ENCODE data around the gene REXO2. TPM values are rescaled to one million over a fixed set of nuclear protein-coding genes. Genes with fewer than 3 reads are reported as not detected.

Gene REXO2
- total and polyA plus RNA-seq, 2 of the 13 experiments (the other 11 are each of a cell fraction or from before 2014, with no cell fraction given) = 95.6 to 104 TPM

DNA sequence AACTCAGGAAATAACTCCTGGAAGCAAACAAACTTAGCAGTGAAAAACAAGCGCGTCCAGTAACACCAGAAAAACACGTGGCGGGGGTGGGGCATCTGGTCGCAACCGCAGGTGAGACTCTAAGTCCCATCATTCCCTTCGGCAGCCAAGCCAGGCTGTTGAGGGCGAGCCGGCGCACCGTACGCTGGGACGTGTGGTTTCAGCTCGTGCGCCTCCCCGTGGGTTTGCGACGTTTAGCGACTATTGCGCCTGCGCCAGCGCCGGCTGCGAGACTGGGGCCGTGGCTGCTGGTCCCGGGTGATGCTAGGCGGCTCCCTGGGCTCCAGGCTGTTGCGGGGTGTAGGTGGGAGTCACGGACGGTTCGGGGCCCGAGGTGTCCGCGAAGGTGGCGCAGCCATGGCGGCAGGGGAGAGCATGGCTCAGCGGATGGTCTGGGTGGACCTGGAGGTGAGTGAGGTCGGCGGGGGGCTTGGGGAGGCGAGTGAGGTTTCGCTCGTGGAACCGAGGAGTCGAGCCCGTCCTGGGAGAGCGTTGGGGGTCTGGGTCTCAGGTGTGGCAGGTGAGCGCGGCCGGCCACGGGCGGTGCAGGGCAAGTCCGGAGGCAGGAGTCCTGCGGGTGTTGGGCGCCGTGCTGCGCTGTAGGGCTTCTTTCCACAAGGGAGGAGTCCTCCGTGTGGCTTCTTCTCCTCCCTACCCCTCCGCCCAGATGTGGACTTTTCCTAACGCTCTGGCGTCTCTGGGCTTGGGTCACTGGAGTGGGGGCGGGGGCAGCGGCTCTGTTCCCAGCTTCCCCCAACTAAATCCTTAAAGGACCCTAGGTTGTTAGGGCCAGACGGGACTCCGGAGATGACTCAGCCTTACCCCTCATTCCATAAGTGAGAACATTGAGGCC lies at the start of gene REXO2 (continued):
- no peak for TF ChIP-seq SATB2 (CRISPR knock-in tag; IDR thresholded peaks at IDR 0.05)
- TF ChIP-seq MEF2D (CRISPR knock-in tag; IDR thresholded peaks at IDR 0.05) = peak; percentile 49; the same call in 1 of the 2 replicates
- no peak for TF ChIP-seq TARDBP (CRISPR knock-in tag; IDR thresholded peaks at IDR 0.05)
- no peak for TF ChIP-seq ZSCAN12 (CRISPR knock-in tag; IDR thresholded peaks at IDR 0.05)
- TF ChIP-seq, protein P1, sequence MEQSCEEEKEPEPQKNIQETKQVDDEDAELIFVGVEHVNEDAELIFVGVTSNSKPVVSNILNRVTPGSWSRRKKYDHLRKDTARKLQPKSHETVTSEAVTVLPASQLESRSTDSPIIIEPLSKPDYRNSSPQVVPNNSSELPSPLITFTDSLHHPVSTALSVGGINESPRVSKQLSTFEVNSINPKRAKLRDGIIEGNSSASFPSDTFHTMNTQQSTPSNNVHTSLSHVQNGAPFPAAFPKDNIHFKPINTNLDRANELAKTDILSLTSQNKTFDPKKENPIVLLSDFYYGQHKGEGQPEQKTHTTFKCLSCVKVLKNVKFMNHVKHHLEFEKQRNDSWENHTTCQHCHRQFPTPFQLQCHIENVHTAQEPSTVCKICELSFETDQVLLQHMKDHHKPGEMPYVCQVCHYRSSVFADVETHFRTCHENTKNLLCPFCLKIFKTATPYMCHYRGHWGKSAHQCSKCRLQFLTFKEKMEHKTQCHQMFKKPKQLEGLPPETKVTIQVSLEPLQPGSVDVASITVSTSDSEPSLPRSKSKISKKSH (CRISPR knock-in tag; IDR thresholded peaks at IDR 0.05; ENCODE audit: borderline replicate concordance) = peak; percentile 68; the same call in 1 of the 2 replicates
- TF ChIP-seq, protein P2, sequence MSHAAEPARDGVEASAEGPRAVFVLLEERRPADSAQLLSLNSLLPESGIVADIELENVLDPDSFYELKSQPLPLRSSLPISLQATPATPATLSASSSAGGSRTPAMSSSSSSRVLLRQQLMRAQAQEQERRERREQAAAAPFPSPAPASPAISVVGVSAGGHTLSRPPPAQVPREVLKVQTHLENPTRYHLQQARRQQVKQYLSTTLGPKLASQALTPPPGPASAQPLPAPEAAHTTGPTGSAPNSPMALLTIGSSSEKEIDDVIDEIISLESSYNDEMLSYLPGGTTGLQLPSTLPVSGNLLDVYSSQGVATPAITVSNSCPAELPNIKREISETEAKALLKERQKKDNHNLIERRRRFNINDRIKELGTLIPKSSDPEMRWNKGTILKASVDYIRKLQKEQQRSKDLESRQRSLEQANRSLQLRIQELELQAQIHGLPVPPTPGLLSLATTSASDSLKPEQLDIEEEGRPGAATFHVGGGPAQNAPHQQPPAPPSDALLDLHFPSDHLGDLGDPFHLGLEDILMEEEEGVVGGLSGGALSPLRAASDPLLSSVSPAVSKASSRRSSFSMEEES (CRISPR knock-in tag; IDR thresholded peaks at IDR 0.05) = peak; percentile 25; the same call in 1 of the 2 replicates
- no peak for TF ChIP-seq ZNF790 (CRISPR knock-in tag; IDR thresholded peaks at IDR 0.05; ENCODE audit: borderline replicate concordance)
- TF ChIP-seq ZNF331 (CRISPR knock-in tag; IDR thresholded peaks at IDR 0.05) = no peak
- TF ChIP-seq ZKSCAN8 (CRISPR knock-in tag; IDR thresholded peaks at IDR 0.05; ENCODE audit: borderline replicate concordance) = no peak
- TF ChIP-seq PRMT3 (CRISPR knock-in tag; IDR thresholded peaks at IDR 0.05; ENCODE audit: borderline replicate concordance, low read depth) = no peak
- TF ChIP-seq NFIB (CRISPR knock-in tag; IDR thresholded peaks at IDR 0.05; ENCODE audit: borderline replicate concordance) = no peak
- TF ChIP-seq BCL6 (CRISPR knock-in tag; IDR thresholded peaks at IDR 0.05) = no peak
- no peak for TF ChIP-seq HNRNPUL1 (IDR thresholded peaks at IDR 0.05; ENCODE audit: low read depth, low read length)
- TF ChIP-seq, protein P3, sequence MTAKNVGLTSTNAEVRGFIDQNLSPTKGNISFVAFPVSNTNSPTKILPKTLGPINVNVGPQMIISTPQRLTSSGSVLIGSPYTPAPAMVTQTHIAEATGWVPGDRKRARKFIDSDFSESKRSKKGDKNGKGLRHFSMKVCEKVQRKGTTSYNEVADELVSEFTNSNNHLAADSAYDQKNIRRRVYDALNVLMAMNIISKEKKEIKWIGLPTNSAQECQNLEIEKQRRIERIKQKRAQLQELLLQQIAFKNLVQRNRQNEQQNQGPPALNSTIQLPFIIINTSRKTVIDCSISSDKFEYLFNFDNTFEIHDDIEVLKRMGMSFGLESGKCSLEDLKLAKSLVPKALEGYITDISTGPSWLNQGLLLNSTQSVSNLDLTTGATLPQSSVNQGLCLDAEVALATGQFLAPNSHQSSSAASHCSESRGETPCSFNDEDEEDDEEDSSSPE (CRISPR knock-in tag; IDR thresholded peaks at IDR 0.05) = peak; percentile 64; the same call in 1 of the 2 replicates
- TF ChIP-seq, protein P4, sequence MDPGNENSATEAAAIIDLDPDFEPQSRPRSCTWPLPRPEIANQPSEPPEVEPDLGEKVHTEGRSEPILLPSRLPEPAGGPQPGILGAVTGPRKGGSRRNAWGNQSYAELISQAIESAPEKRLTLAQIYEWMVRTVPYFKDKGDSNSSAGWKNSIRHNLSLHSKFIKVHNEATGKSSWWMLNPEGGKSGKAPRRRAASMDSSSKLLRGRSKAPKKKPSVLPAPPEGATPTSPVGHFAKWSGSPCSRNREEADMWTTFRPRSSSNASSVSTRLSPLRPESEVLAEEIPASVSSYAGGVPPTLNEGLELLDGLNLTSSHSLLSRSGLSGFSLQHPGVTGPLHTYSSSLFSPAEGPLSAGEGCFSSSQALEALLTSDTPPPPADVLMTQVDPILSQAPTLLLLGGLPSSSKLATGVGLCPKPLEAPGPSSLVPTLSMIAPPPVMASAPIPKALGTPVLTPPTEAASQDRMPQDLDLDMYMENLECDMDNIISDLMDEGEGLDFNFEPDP (CRISPR knock-in tag; conservative IDR thresholded peaks at IDR 0.05) = no peak
- TF ChIP-seq, protein P5, sequence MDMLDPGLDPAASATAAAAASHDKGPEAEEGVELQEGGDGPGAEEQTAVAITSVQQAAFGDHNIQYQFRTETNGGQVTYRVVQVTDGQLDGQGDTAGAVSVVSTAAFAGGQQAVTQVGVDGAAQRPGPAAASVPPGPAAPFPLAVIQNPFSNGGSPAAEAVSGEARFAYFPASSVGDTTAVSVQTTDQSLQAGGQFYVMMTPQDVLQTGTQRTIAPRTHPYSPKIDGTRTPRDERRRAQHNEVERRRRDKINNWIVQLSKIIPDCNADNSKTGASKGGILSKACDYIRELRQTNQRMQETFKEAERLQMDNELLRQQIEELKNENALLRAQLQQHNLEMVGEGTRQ (IDR thresholded peaks at IDR 0.05; ENCODE audit: low read depth, low read length) = peak; percentile 7; the same call in 1 of the 2 replicates
- TF ChIP-seq, protein P5 (CRISPR knock-in tag; IDR thresholded peaks at IDR 0.05; ENCODE audit: borderline replicate concordance) = peak; percentile 71
- no peak for TF ChIP-seq SCMH1 (CRISPR knock-in tag; IDR thresholded peaks at IDR 0.05; ENCODE audit: borderline replicate concordance)
- TF ChIP-seq ZNF382 (CRISPR knock-in tag; IDR thresholded peaks at IDR 0.05; ENCODE audit: borderline replicate concordance) = no peak
- TF ChIP-seq, protein P6, sequence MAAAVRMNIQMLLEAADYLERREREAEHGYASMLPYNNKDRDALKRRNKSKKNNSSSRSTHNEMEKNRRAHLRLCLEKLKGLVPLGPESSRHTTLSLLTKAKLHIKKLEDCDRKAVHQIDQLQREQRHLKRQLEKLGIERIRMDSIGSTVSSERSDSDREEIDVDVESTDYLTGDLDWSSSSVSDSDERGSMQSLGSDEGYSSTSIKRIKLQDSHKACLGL (CRISPR knock-in tag; IDR thresholded peaks at IDR 0.05) = peak; percentile 81; the same call in 1 of the 2 replicates

Measured in HepG2 (cell line).